GM12873 (cell line): ENCODE measurements around the gene KCNRG.

Source experiments
- CTCF ChIP-seq: IDR thresholded peaks from 2 replicates; pipeline ENCODE4 v1.5.1; 2012; ENCODE audit warnings: low read depth, mild to moderate bottlenecking, moderate library complexity, low read length, control low read depth; ENCODE audit not compliant: insufficient read depth; ENCODE audit errors: missing control alignments

KCNRG gene

DNA sequence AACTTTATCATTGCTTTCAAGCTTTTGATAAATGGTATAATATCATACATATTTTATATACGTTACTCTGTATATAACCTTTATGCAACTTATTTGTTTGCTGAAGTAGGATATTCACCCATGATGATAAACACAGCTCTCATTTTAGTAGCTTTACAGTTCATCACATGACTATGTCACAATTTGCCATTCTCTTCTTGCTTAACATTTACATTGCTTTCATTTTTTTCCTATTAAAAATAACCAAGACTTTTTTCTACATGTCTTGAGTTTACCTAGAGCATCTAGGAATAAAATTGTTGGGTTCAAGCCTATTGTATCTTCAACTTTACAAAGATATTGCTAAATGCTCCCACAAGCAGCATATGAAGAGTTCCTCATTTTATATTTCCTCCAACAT, 54.0 kb downstream of the KCNRG start:
- TF ChIP-seq CTCF: no peak

DNA sequence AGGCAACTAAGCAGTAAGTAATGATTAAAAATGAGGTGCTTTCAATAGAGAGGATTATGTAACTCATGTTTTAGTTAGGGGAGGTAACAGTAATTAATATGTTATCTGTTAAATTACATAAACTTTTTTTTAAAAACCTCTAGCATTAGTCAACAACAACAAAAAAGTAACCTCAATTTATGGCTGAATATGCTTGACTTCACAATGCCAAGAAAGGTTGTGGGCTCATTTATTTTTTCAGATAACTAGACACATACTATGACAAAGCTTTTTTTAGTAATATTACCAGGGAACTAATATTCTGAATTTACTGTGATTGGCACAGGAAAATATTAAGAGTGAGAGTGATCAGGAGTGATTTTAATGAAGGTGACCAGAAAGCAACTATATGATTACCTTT, 54.9 kb downstream of the KCNRG start:
- no peak for TF ChIP-seq CTCF
